ENCODE results near the gene PLA2G15.
A peak's percentile ranks its signal among the peaks of the same experiment; 100 is the strongest.

The PLA2G15 gene

GRCh38 chr16:68269793-68270192, 24.6 kb downstream of the PLA2G15 start:
- H3K4me3 ChIP-seq (ENCODE audit: low read length): peak overlapping the region; percentile 96
- no peak for DNase-seq (ENCODE audit: low read depth)
- TF ChIP-seq CTCF (conservative IDR thresholded peaks at IDR 0.05; ENCODE audit: low read depth, low read length): no peak

- TF ChIP-seq CTCF (conservative IDR thresholded peaks at IDR 0.05; ENCODE audit: low read depth, low read length): no peak
- peak overlapping the region; percentile 96 for H3K4me3 ChIP-seq (ENCODE audit: low read length)
- DNase-seq (ENCODE audit: low read depth): no peak
Observed at GRCh38 chr16:68270353-68270752, 25.2 kb downstream of the PLA2G15 start.

- H3K4me3 ChIP-seq (ENCODE audit: low read length): no peak overlapping the region
- DNase-seq (ENCODE audit: low read depth): no peak
- no peak for TF ChIP-seq CTCF (conservative IDR thresholded peaks at IDR 0.05; ENCODE audit: low read depth, low read length)
Observed at GRCh38 chr16:68272507-68273209, 27.5 kb downstream of the PLA2G15 start.

- DNase-seq (ENCODE audit: low read depth): no peak
- no peak for TF ChIP-seq CTCF (conservative IDR thresholded peaks at IDR 0.05; ENCODE audit: low read depth, low read length)
- H3K4me3 ChIP-seq (ENCODE audit: low read length): no peak overlapping the region
Observed at GRCh38 chr16:68273459-68273858, 28.3 kb downstream of the PLA2G15 start.

- TF ChIP-seq CTCF (conservative IDR thresholded peaks at IDR 0.05; ENCODE audit: low read depth, low read length): no peak
- no peak for DNase-seq (ENCODE audit: low read depth)
- H3K4me3 ChIP-seq (ENCODE audit: low read length): no peak overlapping the region
Observed at GRCh38 chr16:68273896-68274295, 28.7 kb downstream of the PLA2G15 start.

- TF ChIP-seq CTCF (conservative IDR thresholded peaks at IDR 0.05; ENCODE audit: low read depth, low read length): no peak
- no peak overlapping the region for H3K4me3 ChIP-seq (ENCODE audit: low read length)
- no peak for DNase-seq (ENCODE audit: low read depth)
Observed at GRCh38 chr16:68274441-68274840, 29.3 kb downstream of the PLA2G15 start.

- DNase-seq (ENCODE audit: low read depth): no peak
- TF ChIP-seq CTCF (conservative IDR thresholded peaks at IDR 0.05; ENCODE audit: low read depth, low read length): no peak
- no peak overlapping the region for H3K4me3 ChIP-seq (ENCODE audit: low read length)
Observed at GRCh38 chr16:68275611-68276191, 30.5 kb downstream of the PLA2G15 start.
